Activated CD8-positive, alpha-beta T cell treated with anti-CD3 and anti-CD28 coated beads for 36 hours (primary cell): ENCODE measurements around the gene ATG4B. TPM values are rescaled to one million over a fixed set of nuclear protein-coding genes. Genes with fewer than 3 reads are reported as not detected.
A peak's percentile ranks its signal among the peaks of the same experiment; 100 is the strongest.

Source experiments
- ATAC-seq: fragments of 200-7000 bp; cut with Tn5 transposase; one replicate; pipeline ENCODE4 v1.10.0; 2021; ENCODE audit warnings: mild to moderate bottlenecking, moderate library complexity
- CTCF ChIA-PET: fragments of 350-600 bp; sonication (Branson Sonifier 250); formaldehyde crosslinking; loops from one replicate; lab custom pipeline; 2021; ENCODE audit warnings: antibody characterized with exemption; lab: Charles Lee
- POLR2A ChIA-PET: fragments of 350-600 bp; sonication (Branson Sonifier 250); formaldehyde crosslinking; loops from one replicate; lab custom pipeline; 2021; ENCODE audit warnings: antibody characterized with exemption; lab: Charles Lee
- DNase-seq: peaks from one replicate; pipeline ENCODE4 v3.0.0-alpha.2; 2020
- H3K27ac Mint-ChIP-seq: one replicate; pipeline ENCODE4 v1.8.0; 2021; ENCODE audit warnings: mild to moderate bottlenecking, mixed read lengths
- H3K27me3 Mint-ChIP-seq: one replicate; pipeline ENCODE4 v1.8.0; 2021; ENCODE audit warnings: mixed read lengths
- H3K36me3 Mint-ChIP-seq: one replicate; pipeline ENCODE4 v1.8.0; 2021; ENCODE audit warnings: low read depth, mixed read lengths
- H3K4me1 Mint-ChIP-seq: one replicate; pipeline ENCODE4 v1.8.0; 2021; ENCODE audit warnings: low read depth, mixed read lengths
- H3K4me3 Mint-ChIP-seq: one replicate; pipeline ENCODE4 v1.8.0; 2021; ENCODE audit warnings: mild to moderate bottlenecking, moderate library complexity, mixed read lengths
- H3K9me3 Mint-ChIP-seq: one replicate; pipeline ENCODE4 v1.8.0; 2021; ENCODE audit warnings: mixed read lengths
- intact Hi-C: fragments of 100-400 bp; cut with micrococcal nuclease; formaldehyde crosslinking; loops from one replicate; pipeline ENCODE4 v1.10.0; 2022
- total RNA-seq, 2 experiments: library from RNA; stranded (reverse); gene quantifications; one replicate each; pipeline ENCODE4 v1.2.3, GENCODE V29; 2021
- TF ChIP-seq, protein P1 (sequence below): fragments of 200-600 bp; IDR thresholded peaks from one replicate; pipeline ENCODE4 v1.8.0; 2022; ENCODE audit warnings: antibody characterized with exemption, mild to moderate bottlenecking

The ATG4B gene
- total RNA-seq, 2 experiments from 2014 or later: 90.7 to 94.6 TPM

DNA sequence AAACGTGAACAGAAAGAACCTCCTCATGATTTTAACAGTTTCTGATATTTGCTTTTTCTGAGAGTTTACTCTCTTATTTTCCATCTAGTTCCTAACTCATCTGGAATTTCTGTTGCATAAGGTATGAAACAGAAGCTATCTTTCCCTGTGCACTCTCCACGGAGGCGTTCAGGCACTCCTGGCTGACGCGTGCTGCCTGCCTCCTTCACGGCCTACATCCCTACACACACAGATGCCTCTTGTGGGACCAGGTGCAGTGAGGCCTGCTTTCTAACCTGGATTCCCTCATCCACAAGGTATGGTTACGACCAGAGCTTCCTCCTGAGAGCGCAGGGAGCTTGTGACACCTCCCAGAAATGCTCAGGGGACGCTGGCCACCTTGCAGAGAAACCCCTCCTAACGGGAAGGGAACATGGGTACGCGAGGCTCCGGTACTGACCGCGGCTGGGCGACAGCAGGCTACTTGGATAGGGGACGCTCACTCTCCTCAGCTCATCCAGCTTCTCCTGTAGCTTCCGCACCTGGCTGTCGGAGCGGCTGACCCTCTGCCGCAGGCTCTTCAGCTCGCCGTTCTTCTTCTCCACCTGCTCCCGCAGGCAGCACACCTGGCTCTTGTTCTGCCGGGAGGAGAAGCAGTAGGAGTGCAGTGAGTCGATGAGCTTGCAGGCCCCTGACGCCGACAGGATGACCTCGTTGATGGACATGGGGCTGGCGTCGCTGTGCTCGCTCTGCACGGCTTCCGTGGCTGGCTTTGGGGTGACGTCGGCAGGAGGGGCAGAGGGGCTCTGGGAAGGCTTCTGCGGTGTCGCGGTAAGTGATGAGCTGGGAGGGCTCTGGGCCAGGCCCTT is 4.8 kb upstream of the ATG4B start:
- Mint-ChIP-seq H3K4me3 (no peak overlapping the region), H3K36me3 (peaks cover 29% of the 10 kb centered on the region)
- POLR2A ChIA-PET: interaction anchor here (1.3 to 3.4 kb wide), 2 partner anchors 9 to 20 kb away, joined by 4 to 10 read pairs; no protein-coding TSS in a partner anchor

DNA sequence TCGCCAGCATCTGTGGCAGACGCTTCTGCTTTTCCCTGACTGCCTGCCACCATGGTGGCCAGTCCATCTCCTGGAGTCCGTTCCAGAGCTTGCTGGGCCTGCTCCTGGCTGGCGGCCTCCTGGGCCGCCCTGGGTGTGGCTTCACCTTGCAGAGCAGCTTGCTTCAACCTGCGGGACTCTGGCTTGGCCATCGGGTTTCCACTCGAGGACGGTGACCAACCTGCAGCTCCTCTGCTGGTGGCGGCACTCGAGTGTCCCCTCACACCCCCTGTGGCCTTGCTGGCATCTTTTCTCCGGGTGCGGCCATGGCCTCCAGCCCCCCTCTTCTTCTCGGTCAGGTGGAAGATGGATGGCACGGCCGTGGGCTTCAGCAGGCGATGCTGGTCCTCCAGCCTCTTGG is 3.9 kb upstream of the ATG4B start:
- peaks cover 27% of the 10 kb centered on the region for H3K4me1 Mint-ChIP-seq
- H3K4me3 Mint-ChIP-seq: no peak overlapping the region
- no peak for DNase-seq
- intact Hi-C loops: no loop called here
- POLR2A ChIA-PET: interaction anchor here (0.7 to 3.4 kb wide), 3 partner anchors 10 to 237 kb away, joined by 3 to 10 read pairs (median 4); no protein-coding TSS in a partner anchor
- no peak for ATAC-seq
- H3K9me3 Mint-ChIP-seq: no peaks in the 10 kb centered on the region
- TF ChIP-seq, protein P1, sequence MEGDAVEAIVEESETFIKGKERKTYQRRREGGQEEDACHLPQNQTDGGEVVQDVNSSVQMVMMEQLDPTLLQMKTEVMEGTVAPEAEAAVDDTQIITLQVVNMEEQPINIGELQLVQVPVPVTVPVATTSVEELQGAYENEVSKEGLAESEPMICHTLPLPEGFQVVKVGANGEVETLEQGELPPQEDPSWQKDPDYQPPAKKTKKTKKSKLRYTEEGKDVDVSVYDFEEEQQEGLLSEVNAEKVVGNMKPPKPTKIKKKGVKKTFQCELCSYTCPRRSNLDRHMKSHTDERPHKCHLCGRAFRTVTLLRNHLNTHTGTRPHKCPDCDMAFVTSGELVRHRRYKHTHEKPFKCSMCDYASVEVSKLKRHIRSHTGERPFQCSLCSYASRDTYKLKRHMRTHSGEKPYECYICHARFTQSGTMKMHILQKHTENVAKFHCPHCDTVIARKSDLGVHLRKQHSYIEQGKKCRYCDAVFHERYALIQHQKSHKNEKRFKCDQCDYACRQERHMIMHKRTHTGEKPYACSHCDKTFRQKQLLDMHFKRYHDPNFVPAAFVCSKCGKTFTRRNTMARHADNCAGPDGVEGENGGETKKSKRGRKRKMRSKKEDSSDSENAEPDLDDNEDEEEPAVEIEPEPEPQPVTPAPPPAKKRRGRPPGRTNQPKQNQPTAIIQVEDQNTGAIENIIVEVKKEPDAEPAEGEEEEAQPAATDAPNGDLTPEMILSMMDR: no peak
- peaks cover 25% of the 10 kb centered on the region for H3K36me3 Mint-ChIP-seq
- no peaks in the 10 kb centered on the region for H3K27me3 Mint-ChIP-seq
- no peak overlapping the region for H3K27ac Mint-ChIP-seq
- CTCF ChIA-PET: interaction anchor here (1.2 kb wide), 1 partner anchor 9 kb away, joined by 3 read pairs; no protein-coding TSS in a partner anchor

More for the DNA sequence above, 4.8 kb upstream of the ATG4B start:
- H3K4me1 Mint-ChIP-seq: peaks cover 29% of the 10 kb centered on the region
- H3K27ac Mint-ChIP-seq: no peak overlapping the region
- TF ChIP-seq, protein P1: no peak
- CTCF ChIA-PET: interaction anchor here (1.2 kb wide), 1 partner anchor 8 kb away, joined by 3 read pairs; no protein-coding TSS in a partner anchor
- intact Hi-C loops: no loop called here
- no peaks in the 10 kb centered on the region for H3K27me3 Mint-ChIP-seq
- no peak for ATAC-seq
- no peak for DNase-seq
- H3K9me3 Mint-ChIP-seq: no peaks in the 10 kb centered on the region

GRCh38 chr2:241635756-241636155 is 1.7 kb upstream of the ATG4B start:
- Mint-ChIP-seq H3K27me3 (no peaks in the 10 kb centered on the region), H3K36me3 (peaks cover 37% of the 10 kb centered on the region), H3K4me3 (peak overlapping the region; percentile 84), H3K9me3 (no peaks in the 10 kb centered on the region), H3K4me1 (peaks cover 43% of the 10 kb centered on the region), H3K27ac (peak overlapping the region; percentile 82)
- POLR2A ChIA-PET: interaction anchor here (3.4 kb wide), 1 partner anchor 12 kb away, joined by 10 read pairs; no protein-coding TSS in a partner anchor
- CTCF ChIA-PET: interaction anchor here (1.0 kb wide), 1 partner anchor 128 kb away, joined by 3 read pairs; the partner anchor contains the start of gene STK25
- DNase-seq (no peak), ATAC-seq (no peak)
- intact Hi-C loops: no loop called here
- TF ChIP-seq, protein P1: no peak

DNA sequence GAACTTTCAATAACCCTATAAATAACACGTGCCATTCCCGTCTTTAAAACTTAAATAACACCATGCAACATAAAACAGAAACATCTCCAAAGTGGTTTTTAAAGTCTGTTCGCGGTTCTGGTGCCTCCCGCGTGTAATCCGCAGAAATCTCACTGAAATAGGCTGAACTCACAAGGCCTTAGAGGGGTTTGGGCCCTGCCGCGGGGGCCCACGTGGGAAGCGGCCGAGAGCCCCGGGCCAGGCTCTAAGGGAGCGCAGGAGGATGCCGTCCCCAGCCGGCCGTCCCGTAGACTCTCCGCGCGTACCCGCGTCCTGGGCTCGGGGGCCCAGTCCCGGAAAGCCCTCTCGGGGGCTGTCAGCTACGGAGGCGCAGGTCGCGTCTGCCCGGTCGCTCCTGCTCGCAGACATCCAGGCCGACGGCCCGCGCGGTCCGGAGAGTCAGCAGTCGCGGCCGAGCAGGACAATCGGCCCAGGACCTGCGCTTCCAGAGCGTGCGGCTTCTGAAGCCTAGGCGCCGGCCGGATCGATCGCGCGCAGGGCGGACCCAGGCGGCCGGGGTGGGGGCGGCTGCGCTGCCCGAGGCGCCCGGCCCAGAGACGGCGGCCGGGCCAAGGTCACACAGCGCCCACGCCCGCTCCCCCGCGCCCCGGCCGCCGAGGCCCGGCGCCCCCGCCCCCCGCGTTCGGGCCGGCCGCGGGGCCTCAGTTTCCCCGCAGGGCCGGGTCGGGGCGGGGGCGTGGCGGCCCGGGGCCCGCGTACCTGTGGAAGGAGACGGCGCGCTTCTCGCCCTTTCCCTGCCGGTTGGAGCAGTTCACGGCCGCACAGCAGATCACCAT is 1.1 kb upstream of the ATG4B start:
- Mint-ChIP-seq H3K9me3 (no peaks in the 10 kb centered on the region), H3K4me3 (peak overlapping the region; percentile 84), H3K27ac (peak overlapping the region; percentile 82), H3K27me3 (no peaks in the 10 kb centered on the region), H3K36me3 (peaks cover 39% of the 10 kb centered on the region), H3K4me1 (peaks cover 48% of the 10 kb centered on the region)
- CTCF ChIA-PET: no interaction called here
- POLR2A ChIA-PET: interaction anchor here (1.0 to 3.4 kb wide), 4 partner anchors 13 to 192 kb away, joined by 3 to 10 read pairs (median 5); no protein-coding TSS in a partner anchor
- ATAC-seq (peak; percentile 49), DNase-seq (peak; percentile 48)
- TF ChIP-seq, protein P1: no peak
- intact Hi-C loops: no loop called here
